ENCODE results near the gene S100PBP. TPM values are rescaled to one million over a fixed set of nuclear protein-coding genes. Genes with fewer than 3 reads are reported as not detected.

Gene S100PBP
- total and polyA plus RNA-seq, 10 of the 15 experiments (the other 5 are each of a cell fraction or from before 2014, with no cell fraction given): 17.0 to 98.3 (median 40.6) TPM

DNA sequence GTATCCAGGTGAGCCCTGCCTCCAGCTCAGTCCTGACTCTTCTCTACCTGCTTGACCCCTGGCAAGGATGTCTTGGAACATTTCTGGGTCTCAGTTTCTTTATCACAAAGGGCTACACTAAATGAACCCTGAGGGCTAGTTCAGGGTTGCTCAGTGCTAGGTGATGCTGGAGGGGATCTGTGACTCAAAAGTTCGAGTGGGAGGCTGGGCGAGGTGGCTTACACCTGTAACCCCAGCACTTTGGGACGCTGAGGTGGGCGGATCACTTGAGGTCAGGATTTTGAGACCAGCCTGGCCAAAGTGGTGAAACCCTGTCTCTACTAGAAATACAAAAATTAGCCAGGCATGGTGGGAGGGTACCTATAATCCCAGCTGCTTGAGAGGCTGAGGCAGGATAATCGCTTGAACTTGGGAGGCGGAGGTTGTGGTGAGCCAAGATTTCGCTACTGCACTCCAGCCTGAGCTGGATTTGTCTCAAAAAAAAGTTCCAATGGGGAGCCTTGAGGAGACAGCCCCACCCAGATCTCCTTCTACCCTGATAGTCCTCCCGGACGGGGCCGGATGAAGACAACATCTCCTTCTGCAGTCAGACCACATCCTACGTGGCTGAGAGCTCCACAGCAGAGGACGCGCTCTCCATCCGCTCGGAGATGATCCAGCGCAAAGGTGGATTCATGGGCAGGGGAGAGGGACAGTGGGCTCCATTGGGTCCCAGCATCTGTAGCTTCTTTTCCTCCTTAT, 49.2 kb upstream of the S100PBP start (continued):
- TF ChIP-seq STAT1 (conservative IDR thresholded peaks at IDR 0.05): no peak
- TF ChIP-seq RFX5 (IDR thresholded peaks at IDR 0.05; ENCODE audit: low read depth, low read length): no peak
- TF ChIP-seq CHD1 (IDR thresholded peaks at IDR 0.05; ENCODE audit: low read depth, low read length): no peak
- TF ChIP-seq, protein P1, sequence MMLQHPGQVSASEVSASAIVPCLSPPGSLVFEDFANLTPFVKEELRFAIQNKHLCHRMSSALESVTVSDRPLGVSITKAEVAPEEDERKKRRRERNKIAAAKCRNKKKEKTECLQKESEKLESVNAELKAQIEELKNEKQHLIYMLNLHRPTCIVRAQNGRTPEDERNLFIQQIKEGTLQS (IDR thresholded peaks at IDR 0.05; ENCODE audit: borderline replicate concordance, extremely low read depth, low read depth, low read length): no peak
- TF ChIP-seq MXI1 (IDR thresholded peaks at IDR 0.05; ENCODE audit: low read depth, low read length): no peak
- TF ChIP-seq TAF1 (IDR thresholded peaks at IDR 0.05; ENCODE audit: borderline replicate concordance, low read depth, low read length): no peak

DNA sequence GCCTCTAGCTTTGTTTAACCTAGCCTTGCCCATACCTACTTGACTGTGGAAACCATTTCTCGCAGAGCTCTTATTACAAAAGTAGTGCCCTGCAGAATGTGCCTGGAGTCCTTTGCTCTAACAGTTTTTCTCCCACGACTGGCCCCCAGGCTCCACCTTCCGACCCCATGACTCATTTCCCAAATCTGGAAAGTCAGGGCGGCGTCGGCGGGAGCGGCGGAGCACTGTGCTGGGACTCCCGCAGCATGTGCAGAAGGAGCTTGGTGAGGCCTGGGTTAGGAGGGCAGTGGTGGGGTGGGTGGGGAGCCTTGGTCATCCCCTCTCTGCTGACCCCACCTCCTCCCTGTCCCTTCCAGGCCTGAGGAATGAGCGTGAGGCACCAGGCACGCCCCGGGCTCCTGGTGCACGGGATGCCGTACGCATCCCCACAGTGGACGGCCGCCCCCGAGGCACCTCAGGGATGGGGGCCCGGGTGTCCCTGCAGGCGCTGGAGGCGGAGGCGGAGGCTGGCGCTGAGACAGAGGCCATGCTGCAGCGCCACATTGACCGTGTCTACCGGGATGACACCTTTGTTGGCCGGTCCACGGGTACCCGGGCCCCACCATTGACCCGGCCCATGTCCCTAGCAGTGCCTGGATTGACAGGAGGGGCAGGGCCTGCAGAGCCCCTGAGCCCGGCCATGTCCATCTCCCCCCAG, 47.8 kb upstream of the S100PBP start:
- no peak overlapping the region for H2AFZ ChIP-seq (ENCODE audit: control insufficient read depth, low read depth, low read length)
- no peak overlapping the region for H3K4me2 ChIP-seq (ENCODE audit: control insufficient read depth, insufficient read depth)
- CTCF ChIA-PET: interaction anchor here (0.6 to 1.4 kb wide), 6 partner anchors 11 to 58 kb away, joined by 3 to 8 read pairs (median 4); no protein-coding TSS in a partner anchor
- H4K20me1 ChIP-seq (ENCODE audit: control insufficient read depth, insufficient read depth): no peaks in the 10 kb centered on the region
- no peak overlapping the region for H3K27ac ChIP-seq (ENCODE audit: control insufficient read depth, insufficient read depth)
- SMC1A ChIA-PET (ENCODE audit: uncharacterized antibody, unreplicated experiment): interaction anchor here (0.6 kb wide), 2 partner anchors 8 to 100 kb away, joined by 3 to 4 read pairs; no protein-coding TSS in a partner anchor
- H3K9me3 ChIP-seq (replicated peaks; ENCODE audit: control insufficient read depth, insufficient read depth, low read length): no peaks in the 10 kb centered on the region
- FAIRE-seq: no peak
- RAD21 ChIA-PET (ENCODE audit: unreplicated experiment): interaction anchor here (1.1 to 1.3 kb wide), 2 partner anchors 58 to 107 kb away, joined by 3 to 8 read pairs; no protein-coding TSS in a partner anchor
- no peaks in the 10 kb centered on the region for H3K79me2 ChIP-seq (ENCODE audit: control insufficient read depth, insufficient read depth, low read length)
- no peaks in the 10 kb centered on the region for H3K27me3 ChIP-seq (replicated peaks in 1 of 2; ENCODE audit: control insufficient read depth in 2 of 2, insufficient read depth in 2 of 2, low read length in 1 of 2)
- POLR2A ChIA-PET: interaction anchor here (0.6 kb wide), 1 partner anchor 286 kb away, joined by 3 read pairs; no protein-coding TSS in a partner anchor
- intact Hi-C loops (cut with micrococcal nuclease; ENCODE audit: unreplicated experiment): loop anchor here (5.0 kb wide), 1 partner anchor 367 kb away; no protein-coding TSS in a partner anchor
- H3K36me3 ChIP-seq (ENCODE audit: control insufficient read depth in 2 of 2, insufficient read depth in 2 of 2, low read length in 1 of 2): peaks cover 6% of the 10 kb centered on the region in 2 experiments
- BruUV-seq (replicated peaks): no TSS peak
- no peak overlapping the region for H3K9ac ChIP-seq (ENCODE audit: control insufficient read depth, insufficient read depth, low read length)
- DNase-seq (ENCODE audit: low read depth, low spot score): no peak
- no peaks in the 10 kb centered on the region for H3K4me1 ChIP-seq (ENCODE audit: control insufficient read depth, insufficient read depth, low read length)
- H3K4me3 ChIP-seq: no peak overlapping the region
- ATAC-seq: no peak
- WGBS (ENCODE audit: insufficient coverage, insufficient replicate concordance, low lambda C conversion rate, missing lambda C conversion rate): 81% methylated on average over 28 of the region's 32 CpGs
- in situ Hi-C loops (cut with MboI): no loop called here
- TF ChIP-seq, protein P2, sequence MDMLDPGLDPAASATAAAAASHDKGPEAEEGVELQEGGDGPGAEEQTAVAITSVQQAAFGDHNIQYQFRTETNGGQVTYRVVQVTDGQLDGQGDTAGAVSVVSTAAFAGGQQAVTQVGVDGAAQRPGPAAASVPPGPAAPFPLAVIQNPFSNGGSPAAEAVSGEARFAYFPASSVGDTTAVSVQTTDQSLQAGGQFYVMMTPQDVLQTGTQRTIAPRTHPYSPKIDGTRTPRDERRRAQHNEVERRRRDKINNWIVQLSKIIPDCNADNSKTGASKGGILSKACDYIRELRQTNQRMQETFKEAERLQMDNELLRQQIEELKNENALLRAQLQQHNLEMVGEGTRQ (IDR thresholded peaks at IDR 0.05; ENCODE audit: borderline replicate concordance, low read depth, low read length): no peak
- no peak for TF ChIP-seq POLR2A (IDR thresholded peaks at IDR 0.05; ENCODE audit: low read depth, low read length)
- TF ChIP-seq STAT1 (conservative IDR thresholded peaks at IDR 0.05): no peak
- TF ChIP-seq, protein P3, sequence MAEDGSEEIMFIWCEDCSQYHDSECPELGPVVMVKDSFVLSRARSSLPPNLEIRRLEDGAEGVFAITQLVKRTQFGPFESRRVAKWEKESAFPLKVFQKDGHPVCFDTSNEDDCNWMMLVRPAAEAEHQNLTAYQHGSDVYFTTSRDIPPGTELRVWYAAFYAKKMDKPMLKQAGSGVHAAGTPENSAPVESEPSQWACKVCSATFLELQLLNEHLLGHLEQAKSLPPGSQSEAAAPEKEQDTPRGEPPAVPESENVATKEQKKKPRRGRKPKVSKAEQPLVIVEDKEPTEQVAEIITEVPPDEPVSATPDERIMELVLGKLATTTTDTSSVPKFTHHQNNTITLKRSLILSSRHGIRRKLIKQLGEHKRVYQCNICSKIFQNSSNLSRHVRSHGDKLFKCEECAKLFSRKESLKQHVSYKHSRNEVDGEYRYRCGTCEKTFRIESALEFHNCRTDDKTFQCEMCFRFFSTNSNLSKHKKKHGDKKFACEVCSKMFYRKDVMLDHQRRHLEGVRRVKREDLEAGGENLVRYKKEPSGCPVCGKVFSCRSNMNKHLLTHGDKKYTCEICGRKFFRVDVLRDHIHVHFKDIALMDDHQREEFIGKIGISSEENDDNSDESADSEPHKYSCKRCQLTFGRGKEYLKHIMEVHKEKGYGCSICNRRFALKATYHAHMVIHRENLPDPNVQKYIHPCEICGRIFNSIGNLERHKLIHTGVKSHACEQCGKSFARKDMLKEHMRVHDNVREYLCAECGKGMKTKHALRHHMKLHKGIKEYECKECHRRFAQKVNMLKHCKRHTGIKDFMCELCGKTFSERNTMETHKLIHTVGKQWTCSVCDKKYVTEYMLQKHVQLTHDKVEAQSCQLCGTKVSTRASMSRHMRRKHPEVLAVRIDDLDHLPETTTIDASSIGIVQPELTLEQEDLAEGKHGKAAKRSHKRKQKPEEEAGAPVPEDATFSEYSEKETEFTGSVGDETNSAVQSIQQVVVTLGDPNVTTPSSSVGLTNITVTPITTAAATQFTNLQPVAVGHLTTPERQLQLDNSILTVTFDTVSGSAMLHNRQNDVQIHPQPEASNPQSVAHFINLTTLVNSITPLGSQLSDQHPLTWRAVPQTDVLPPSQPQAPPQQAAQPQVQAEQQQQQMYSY (CRISPR knock-in tag; IDR thresholded peaks at IDR 0.05): no peak
- TF ChIP-seq TAF1 (IDR thresholded peaks at IDR 0.05; ENCODE audit: borderline replicate concordance, low read depth, low read length): no peak
- TF ChIP-seq SMAD1 (IDR thresholded peaks at IDR 0.05; ENCODE audit: low read depth, partially characterized antibody): no peak
- TF ChIP-seq RAD21 (IDR thresholded peaks at IDR 0.05; ENCODE audit: insufficient read depth, low read depth, low read length): no peak

Measured in GM12878 (cell line).